ENCODE measurements around the gene UXT. TPM values are rescaled to one million over a fixed set of nuclear protein-coding genes. Genes with fewer than 3 reads are reported as not detected.

Gene UXT
- total and polyA plus RNA-seq, 9 of the 15 experiments (the other 6 are each of a cell fraction or from before 2014, with no cell fraction given) = 141 to 300 (median 204) TPM

- TF ChIP-seq SOX6 (IDR thresholded peaks at IDR 0.05) (0 out of 2 replicates have a peak, but pooled peaks have one; percentile 15), ETS2 (tag; IDR thresholded peaks at IDR 0.05; ENCODE audit: borderline replicate concordance, poor library complexity, severe bottlenecking) (no peak), KLF13 (tag; IDR thresholded peaks at IDR 0.05; ENCODE audit: borderline replicate concordance, low read depth) (0 out of 2 replicates have a peak, but pooled peaks have one; percentile 18), FOXK2 (conservative IDR thresholded peaks at IDR 0.05 in 1 of 2, IDR thresholded peaks at IDR 0.05 in 1 of 2; ENCODE audit: low read depth in 2 of 2) (peak in 1 of 2 experiments; percentile 98; a peak in 2 of 4 replicates), SAFB (IDR thresholded peaks at IDR 0.05; ENCODE audit: borderline replicate concordance, low read depth, low read length) (no peak), L3MBTL2 (IDR thresholded peaks at IDR 0.05) (peak; percentile 56; the same call in 1 of the 2 replicates), CEBPB (tag; IDR thresholded peaks at IDR 0.05) (no peak), ZNF184 (CRISPR knock-in tag; IDR thresholded peaks at IDR 0.05) (no peak), CREM (IDR thresholded peaks at IDR 0.05; ENCODE audit: low read depth) (peak; percentile 98), MCM7 (IDR thresholded peaks at IDR 0.05) (no peak), STAT5A (IDR thresholded peaks at IDR 0.05; ENCODE audit: borderline replicate concordance, low read length) (peak; percentile 13; the same call in 1 of the 2 replicates), OTX1 (CRISPR knock-in tag; IDR thresholded peaks at IDR 0.05) (no peak), SMAD2 (IDR thresholded peaks at IDR 0.05; ENCODE audit: low read depth, low read length) (no peak), MAZ (CRISPR knock-in tag; conservative IDR thresholded peaks at IDR 0.05 in 1 of 2, IDR thresholded peaks at IDR 0.05 in 1 of 2) (peak; percentile 82 to 87), CHD1 (IDR thresholded peaks at IDR 0.05; ENCODE audit: low read length) (no peak), SPI1 (IDR thresholded peaks at IDR 0.05; ENCODE audit: borderline replicate concordance, low read depth, low read length) (no peak), ZNF3 (CRISPR knock-in tag; IDR thresholded peaks at IDR 0.05) (no peak), RBM25 (IDR thresholded peaks at IDR 0.05; ENCODE audit: low read depth, low read length, severe bottlenecking) (peak; percentile 98), TBP (optimal IDR thresholded peaks at IDR 0.05; ENCODE audit: low read depth, low read length) (no peak), CHD2 (IDR thresholded peaks at IDR 0.05; ENCODE audit: low read depth, low read length) (peak; percentile 57; the same call in 1 of the 2 replicates), XRCC3 (IDR thresholded peaks at IDR 0.05) (no peak), VEZF1 (CRISPR knock-in tag; IDR thresholded peaks at IDR 0.05) (peak; percentile 78)
- TF ChIP-seq, protein P1, sequence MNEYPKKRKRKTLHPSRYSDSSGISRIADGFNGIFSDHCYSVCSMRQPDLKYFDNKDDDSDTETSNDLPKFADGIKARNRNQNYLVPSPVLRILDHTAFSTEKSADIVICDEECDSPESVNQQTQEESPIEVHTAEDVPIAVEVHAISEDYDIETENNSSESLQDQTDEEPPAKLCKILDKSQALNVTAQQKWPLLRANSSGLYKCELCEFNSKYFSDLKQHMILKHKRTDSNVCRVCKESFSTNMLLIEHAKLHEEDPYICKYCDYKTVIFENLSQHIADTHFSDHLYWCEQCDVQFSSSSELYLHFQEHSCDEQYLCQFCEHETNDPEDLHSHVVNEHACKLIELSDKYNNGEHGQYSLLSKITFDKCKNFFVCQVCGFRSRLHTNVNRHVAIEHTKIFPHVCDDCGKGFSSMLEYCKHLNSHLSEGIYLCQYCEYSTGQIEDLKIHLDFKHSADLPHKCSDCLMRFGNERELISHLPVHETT (CRISPR knock-in tag; conservative IDR thresholded peaks at IDR 0.05 in 1 of 2, IDR thresholded peaks at IDR 0.05 in 1 of 2) = no peak
- TF ChIP-seq, protein P2, sequence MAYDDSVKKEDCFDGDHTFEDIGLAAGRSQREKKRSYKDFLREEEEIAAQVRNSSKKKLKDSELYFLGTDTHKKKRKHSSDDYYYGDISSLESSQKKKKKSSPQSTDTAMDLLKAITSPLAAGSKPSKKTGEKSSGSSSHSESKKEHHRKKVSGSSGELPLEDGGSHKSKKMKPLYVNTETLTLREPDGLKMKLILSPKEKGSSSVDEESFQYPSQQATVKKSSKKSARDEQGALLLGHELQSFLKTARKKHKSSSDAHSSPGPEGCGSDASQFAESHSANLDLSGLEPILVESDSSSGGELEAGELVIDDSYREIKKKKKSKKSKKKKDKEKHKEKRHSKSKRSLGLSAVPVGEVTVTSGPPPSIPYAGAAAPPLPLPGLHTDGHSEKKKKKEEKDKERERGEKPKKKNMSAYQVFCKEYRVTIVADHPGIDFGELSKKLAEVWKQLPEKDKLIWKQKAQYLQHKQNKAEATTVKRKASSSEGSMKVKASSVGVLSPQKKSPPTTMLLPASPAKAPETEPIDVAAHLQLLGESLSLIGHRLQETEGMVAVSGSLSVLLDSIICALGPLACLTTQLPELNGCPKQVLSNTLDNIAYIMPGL (CRISPR knock-in tag; IDR thresholded peaks at IDR 0.05) = peak; percentile 75; the same call in 1 of the 2 replicates
Observed at GRCh38 chrX:47619486-47620302, 39.3 kb downstream of the UXT start, which contains the start of gene SYN1 (continued).
